KMS-11 (cell line): ENCODE measurements around the gene KRT3.

Experiments
- H2AFZ ChIP-seq: fragments of 200-600 bp; sonication (generic); 2 replicates; pipeline ENCODE4 v1.6.1; 2016; ENCODE audit warnings: antibody characterized with exemption, mixed run types, low read depth
- H3K27ac ChIP-seq: fragments of 200-600 bp; sonication (generic); 2 replicates; pipeline ENCODE4 v1.6.1; 2016; ENCODE audit warnings: mild to moderate bottlenecking, mixed run types
- H3K27me3 ChIP-seq: fragments of 200-600 bp; sonication (generic); 2 replicates; pipeline ENCODE4 v1.6.1; 2017; ENCODE audit warnings: mild to moderate bottlenecking, low read depth, mixed run types, moderate library complexity; ENCODE audit not compliant: insufficient read depth
- H3K36me3 ChIP-seq: fragments of 200-600 bp; sonication (generic); 2 replicates; pipeline ENCODE4 v1.6.1; 2017; ENCODE audit warnings: mild to moderate bottlenecking, mixed run types; ENCODE audit not compliant: insufficient read depth
- H3K4me1 ChIP-seq: fragments of 200-600 bp; sonication (generic); 2 replicates; pipeline ENCODE4 v1.6.1; 2016; ENCODE audit warnings: mild to moderate bottlenecking, low read depth, mixed run types; ENCODE audit not compliant: poor library complexity, severe bottlenecking
- H3K4me2 ChIP-seq: fragments of 200-600 bp; sonication (generic); 2 replicates; pipeline ENCODE4 v1.7.0; 2016; ENCODE audit warnings: mild to moderate bottlenecking, mixed run types
- H3K4me3 ChIP-seq: fragments of 200-600 bp; sonication (generic); IDR thresholded peaks from 2 replicates; pipeline ENCODE4 v1.6.1; 2017; ENCODE audit warnings: low read depth, low read length, mixed read lengths; ENCODE audit not compliant: insufficient read depth
- H3K79me2 ChIP-seq: fragments of 200-600 bp; sonication (generic); 2 replicates; pipeline ENCODE4 v1.6.1; 2016; ENCODE audit warnings: low read depth, mixed run types; ENCODE audit not compliant: insufficient read depth
- H3K9ac ChIP-seq: fragments of 200-600 bp; sonication (generic); 2 replicates; pipeline ENCODE4 v1.6.1; 2016; ENCODE audit warnings: mild to moderate bottlenecking, mixed run types
- H4K20me1 ChIP-seq: fragments of 200-600 bp; sonication (generic); 2 replicates; pipeline ENCODE4 v1.6.1; 2016; ENCODE audit warnings: mild to moderate bottlenecking, mixed run types; ENCODE audit not compliant: insufficient read depth
- TF ChIP-seq, protein P1 (sequence below): fragments of 200-600 bp; sonication (generic); conservative IDR thresholded peaks from 2 replicates; pipeline ENCODE4 v1.6.1; 2017; ENCODE audit warnings: low read depth, mild to moderate bottlenecking, antibody characterized with exemption, low read length, moderate library complexity, mixed read lengths

The KRT3 gene

DNA sequence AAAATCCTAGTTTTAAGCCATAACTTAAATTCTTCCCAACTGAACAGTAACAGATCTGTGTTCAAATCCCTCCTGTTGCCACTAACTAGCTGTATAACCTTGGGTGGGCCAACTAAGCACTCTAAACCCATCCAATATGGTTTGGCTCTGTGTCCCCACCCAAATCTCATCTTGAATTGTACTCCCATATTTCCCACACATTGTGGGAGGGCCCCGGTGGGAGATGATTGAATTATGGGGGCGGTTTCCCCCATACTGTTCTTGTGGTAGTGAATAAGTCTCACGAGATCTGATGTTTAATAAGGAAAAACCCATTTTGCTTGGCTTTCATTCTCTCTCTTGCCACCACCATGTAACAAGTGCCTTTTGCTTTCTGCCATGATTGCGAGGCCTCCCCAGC, 19.2 kb upstream of the KRT3 start:
- H3K9ac ChIP-seq = no peak overlapping the region
- H3K27ac ChIP-seq = no peak overlapping the region
- H2AFZ ChIP-seq = no peak overlapping the region
- H3K4me3 ChIP-seq = no peak overlapping the region
- H3K27me3 ChIP-seq = peaks cover 53% of the 10 kb centered on the region
- H3K4me2 ChIP-seq = no peak overlapping the region
- TF ChIP-seq, protein P1, sequence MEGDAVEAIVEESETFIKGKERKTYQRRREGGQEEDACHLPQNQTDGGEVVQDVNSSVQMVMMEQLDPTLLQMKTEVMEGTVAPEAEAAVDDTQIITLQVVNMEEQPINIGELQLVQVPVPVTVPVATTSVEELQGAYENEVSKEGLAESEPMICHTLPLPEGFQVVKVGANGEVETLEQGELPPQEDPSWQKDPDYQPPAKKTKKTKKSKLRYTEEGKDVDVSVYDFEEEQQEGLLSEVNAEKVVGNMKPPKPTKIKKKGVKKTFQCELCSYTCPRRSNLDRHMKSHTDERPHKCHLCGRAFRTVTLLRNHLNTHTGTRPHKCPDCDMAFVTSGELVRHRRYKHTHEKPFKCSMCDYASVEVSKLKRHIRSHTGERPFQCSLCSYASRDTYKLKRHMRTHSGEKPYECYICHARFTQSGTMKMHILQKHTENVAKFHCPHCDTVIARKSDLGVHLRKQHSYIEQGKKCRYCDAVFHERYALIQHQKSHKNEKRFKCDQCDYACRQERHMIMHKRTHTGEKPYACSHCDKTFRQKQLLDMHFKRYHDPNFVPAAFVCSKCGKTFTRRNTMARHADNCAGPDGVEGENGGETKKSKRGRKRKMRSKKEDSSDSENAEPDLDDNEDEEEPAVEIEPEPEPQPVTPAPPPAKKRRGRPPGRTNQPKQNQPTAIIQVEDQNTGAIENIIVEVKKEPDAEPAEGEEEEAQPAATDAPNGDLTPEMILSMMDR = no peak
- H4K20me1 ChIP-seq = no peaks in the 10 kb centered on the region
- no peaks in the 10 kb centered on the region for H3K4me1 ChIP-seq
- H3K79me2 ChIP-seq = no peaks in the 10 kb centered on the region
- H3K36me3 ChIP-seq = no peaks in the 10 kb centered on the region

DNA sequence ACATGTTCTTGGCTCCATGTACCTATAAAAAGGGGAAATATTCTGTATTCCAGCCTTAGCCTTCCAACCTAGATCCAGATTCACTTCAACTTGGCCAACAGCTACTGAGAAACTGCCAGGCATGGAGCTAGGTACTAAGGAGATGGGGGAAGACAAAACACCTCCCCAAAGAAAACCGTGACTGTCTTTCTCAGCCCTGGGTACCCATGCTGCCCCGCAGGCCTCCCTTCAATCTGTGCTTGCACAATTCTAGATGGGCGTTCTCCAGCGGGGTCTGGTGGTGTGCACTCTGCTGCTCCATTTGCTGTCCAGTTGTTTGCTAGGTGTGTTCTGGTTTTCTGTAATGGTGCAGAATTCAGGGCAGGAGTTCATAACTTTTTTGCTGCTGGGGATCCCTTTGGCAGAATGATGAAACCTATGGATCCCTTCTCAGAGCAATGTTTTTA, 18.8 kb upstream of the KRT3 start:
- Histone ChIP-seq H4K20me1 (no peaks in the 10 kb centered on the region), H3K4me1 (no peaks in the 10 kb centered on the region), H3K4me3 (no peak overlapping the region), H3K4me2 (no peak overlapping the region), H3K27me3 (peaks cover 49% of the 10 kb centered on the region), H3K27ac (no peak overlapping the region), H2AFZ (no peak overlapping the region), H3K36me3 (no peaks in the 10 kb centered on the region), H3K79me2 (no peaks in the 10 kb centered on the region), H3K9ac (no peak overlapping the region)
- TF ChIP-seq, protein P1 = no peak

DNA sequence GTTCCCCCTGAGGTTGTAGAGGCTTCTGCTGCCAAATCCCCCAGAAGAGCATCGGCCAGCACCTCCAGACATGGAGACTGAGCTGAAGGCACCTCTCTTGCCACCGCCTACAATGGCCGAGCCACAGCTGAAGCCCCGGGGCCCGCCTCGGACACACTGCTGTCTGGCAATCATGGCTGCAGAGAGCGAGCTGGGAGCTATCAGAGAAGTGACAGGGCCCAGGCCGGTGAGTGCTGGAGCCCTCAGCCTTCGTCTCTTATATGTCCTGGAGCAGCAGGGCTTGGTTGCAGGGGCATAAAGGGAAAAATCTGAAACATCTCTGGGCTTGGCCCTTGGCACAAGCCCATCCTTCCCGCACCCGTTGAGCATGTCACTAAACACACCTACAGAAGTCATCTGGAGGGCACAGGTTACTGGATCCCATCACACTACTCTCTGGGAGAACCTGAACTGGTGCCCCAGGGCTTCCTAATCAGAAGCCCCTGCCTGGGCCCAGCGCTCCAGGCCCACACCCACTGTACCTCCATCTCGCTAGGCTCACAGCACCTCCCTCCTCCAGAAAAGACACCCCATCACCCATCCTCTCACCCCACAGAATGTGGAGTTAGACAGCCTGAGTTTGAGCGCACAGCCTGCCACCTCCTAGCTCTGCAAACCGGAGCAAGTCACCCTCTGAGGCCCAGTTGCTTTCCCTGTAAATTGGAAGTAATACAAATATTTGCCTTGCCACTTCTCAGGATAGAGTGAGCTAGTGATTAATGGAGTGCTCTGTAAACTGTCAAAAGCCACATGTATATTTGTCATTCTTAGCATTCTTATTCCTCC, 18.2 kb upstream of the KRT3 start, which contains the start of gene KRT4:
TSS of gene KRT4 (minus strand) at position 232 of the 825 bp plus-strand sequence. CDS start at position 174, 58 bp downstream.
- H3K27me3 ChIP-seq = peaks cover 47% of the 10 kb centered on the region
- H3K27ac ChIP-seq = no peak within 1 kb of the TSS
- no peaks in the 10 kb centered on the region for H4K20me1 ChIP-seq
- H3K4me2 ChIP-seq = no peak within 1 kb of the TSS
- no peaks in the 10 kb centered on the region for H3K36me3 ChIP-seq
- H3K4me3 ChIP-seq = no peak within 1 kb of the TSS
- H3K9ac ChIP-seq = no peak within 1 kb of the TSS
- TF ChIP-seq, protein P1 = no peak
- no peaks in the 10 kb centered on the region for H3K79me2 ChIP-seq
- H3K4me1 ChIP-seq = no peaks in the 10 kb centered on the region
- H2AFZ ChIP-seq = no peak within 1 kb of the TSS

DNA sequence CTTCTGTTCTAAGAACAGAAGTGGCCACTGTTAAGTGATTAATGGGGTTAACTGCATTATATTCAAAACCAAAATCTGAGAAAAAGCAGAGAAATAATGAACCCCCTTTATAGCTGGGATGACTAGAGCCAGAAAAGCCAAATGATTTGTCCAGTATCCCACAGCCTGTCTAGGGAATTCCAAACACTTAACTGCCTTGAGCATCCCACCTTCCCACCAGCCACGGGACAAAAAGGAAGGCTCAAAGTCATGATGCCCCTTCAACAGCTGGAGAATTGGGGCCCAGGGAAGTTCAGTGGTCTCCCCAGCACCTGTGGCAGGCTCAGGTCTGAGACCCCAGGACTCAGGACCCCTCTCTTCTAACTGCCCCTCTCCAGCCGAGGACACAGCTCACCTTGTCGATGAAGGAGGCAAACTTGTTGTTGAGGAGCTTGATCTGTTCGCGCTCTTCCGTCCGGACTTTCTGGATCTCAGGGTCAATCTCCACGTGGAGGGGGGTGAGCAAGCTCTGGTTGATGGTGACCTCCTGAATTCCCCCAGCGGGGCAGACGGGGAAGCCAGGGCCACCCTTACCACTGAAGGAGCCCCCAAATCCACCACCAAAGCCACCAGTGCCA, 17.4 kb upstream of the KRT3 start:
- TF ChIP-seq, protein P1 = no peak
- Histone ChIP-seq H3K27me3 (peaks cover 47% of the 10 kb centered on the region), H3K4me3 (no peak overlapping the region), H2AFZ (no peak overlapping the region), H3K36me3 (no peaks in the 10 kb centered on the region), H3K79me2 (no peaks in the 10 kb centered on the region), H3K4me2 (no peak overlapping the region), H3K9ac (no peak overlapping the region), H3K27ac (no peak overlapping the region), H3K4me1 (no peaks in the 10 kb centered on the region), H4K20me1 (no peaks in the 10 kb centered on the region)
